GM12872 (cell line): Measurements from ENCODE around the gene SLC44A1.

Experiments used
- CTCF ChIP-seq: IDR thresholded peaks from 3 replicates; pipeline ENCODE4 v1.5.1; 2011; ENCODE audit warnings: low read depth, mild to moderate bottlenecking, low read length, moderate library complexity; ENCODE audit not compliant: insufficient read depth

The SLC44A1 gene

GRCh38 chr9:105457560-105458294, 213.3 kb downstream of the SLC44A1 start:
- TF ChIP-seq CTCF, result no peak

GRCh38 chr9:105458404-105458803, 214.0 kb downstream of the SLC44A1 start:
- no peak for TF ChIP-seq CTCF

- no peak for TF ChIP-seq CTCF
These were observed 214.9 kb downstream of the SLC44A1 start for GRCh38 chr9:105459336-105459735.

GRCh38 chr9:105466898-105467455, 222.5 kb downstream of the SLC44A1 start:
- no peak for TF ChIP-seq CTCF

- TF ChIP-seq CTCF, result no peak
These were observed 224.4 kb downstream of the SLC44A1 start for GRCh38 chr9:105468875-105469274.

- TF ChIP-seq CTCF, result no peak
These were observed 228.8 kb downstream of the SLC44A1 start for GRCh38 chr9:105473221-105473620.

- TF ChIP-seq CTCF, result no peak
These were observed 230.9 kb downstream of the SLC44A1 start for GRCh38 chr9:105475302-105475701.
